Fibroblast of the aortic adventitia (primary cell): ENCODE measurements around the gene GADD45G. TPM values are rescaled to one million over a fixed set of nuclear protein-coding genes. Genes with fewer than 3 reads are reported as not detected.

ENCODE experiments used
- DNase-seq: peaks from one replicate; pipeline ENCODE4 v3.0.0-alpha.2; 2010; ENCODE audit warnings: low read depth
- H3K4me3 ChIP-seq: 2 replicates; pipeline ENCODE4 v1.5.1; 2011; ENCODE audit warnings: low read depth, mild to moderate bottlenecking, control low read depth, low read length, moderate library complexity
- CTCF ChIP-seq: IDR thresholded peaks from 2 replicates; pipeline ENCODE4 v1.5.1; 2011; ENCODE audit warnings: mild to moderate bottlenecking, low read length, control low read depth, inconsistent platforms; ENCODE audit not compliant: insufficient read depth
- total RNA-seq: library from RNA; depleted of rRNA; stranded (reverse); fragments of >200 nt; gene quantifications from 2 replicates; pipeline ENCODE4 v1.2.3, GENCODE V29; 2012; ENCODE audit warnings: low replicate concordance

GADD45G gene
- total RNA-seq, 1 donor = 0.36 TPM

- H3K4me3 ChIP-seq = no peak overlapping the region
- DNase-seq = no peak
- TF ChIP-seq CTCF = no peak
Measured at GRCh38 chr9:89608641-89609335, 4.0 kb downstream of the GADD45G start.

- DNase-seq = no peak
- no peak overlapping the region for H3K4me3 ChIP-seq
- no peak for TF ChIP-seq CTCF
Measured at GRCh38 chr9:89609426-89610006, 4.7 kb downstream of the GADD45G start.

- no peak overlapping the region for H3K4me3 ChIP-seq
- no peak for DNase-seq
- TF ChIP-seq CTCF = no peak
Measured at GRCh38 chr9:89610391-89610925, 5.6 kb downstream of the GADD45G start.

GRCh38 chr9:89611425-89611824, 6.6 kb downstream of the GADD45G start:
- TF ChIP-seq CTCF = no peak
- H3K4me3 ChIP-seq = no peak overlapping the region
- no peak for DNase-seq

- TF ChIP-seq CTCF = no peak
- DNase-seq = no peak
- no peak overlapping the region for H3K4me3 ChIP-seq
Measured at GRCh38 chr9:89612566-89613278, 7.9 kb downstream of the GADD45G start.

GRCh38 chr9:89613912-89614892, 9.4 kb downstream of the GADD45G start:
- DNase-seq = no peak
- H3K4me3 ChIP-seq = no peak overlapping the region
- no peak for TF ChIP-seq CTCF
